ENCODE measurements around the gene HPS4.

HPS4 gene

DNA sequence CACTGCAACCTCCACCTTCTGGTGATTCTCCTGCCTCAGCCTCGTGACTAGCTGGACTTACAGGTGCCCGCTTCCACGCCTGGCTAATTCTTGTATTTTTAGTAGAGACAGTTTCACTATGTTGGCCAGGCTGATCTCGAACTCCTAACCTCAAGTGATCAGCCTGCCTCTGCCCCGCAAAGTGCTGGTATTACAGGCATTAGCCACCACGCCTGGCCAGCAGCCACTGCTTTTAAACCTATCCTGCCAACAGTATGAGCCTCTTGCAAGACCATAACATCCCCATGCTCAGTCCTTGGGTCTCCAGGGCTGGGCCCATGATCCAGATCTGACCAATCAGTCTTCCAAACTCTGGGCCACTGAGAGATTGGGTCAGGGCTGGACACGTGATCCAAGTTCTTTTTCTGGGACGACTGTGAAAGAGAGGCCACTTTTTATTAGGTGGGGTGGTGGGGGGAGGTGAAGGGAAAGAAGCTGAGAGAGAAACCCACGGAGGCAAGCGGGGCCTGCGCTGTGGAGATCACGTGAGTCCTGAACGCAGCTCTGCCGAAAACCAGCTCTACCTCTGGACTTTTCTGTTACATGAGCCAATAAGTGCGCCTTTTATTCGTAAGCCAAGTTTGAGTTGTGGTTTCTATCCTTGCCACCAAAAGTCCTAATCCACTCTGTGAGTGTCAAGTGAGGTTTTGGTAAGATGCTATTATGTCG, 36.6 kb downstream of the HPS4 start:
- Histone ChIP-seq H4K20me1 (ENCODE audit: control insufficient read depth, insufficient read depth, low read depth, low read length) (no peaks in the 10 kb centered on the region), H3K9me2 (replicated peaks; ENCODE audit: control insufficient read depth, low read length) (no peaks in the 10 kb centered on the region), H3K4me2 (ENCODE audit: low read length) (no peak overlapping the region), H3K4me3 (ENCODE audit: low read length) (no peak overlapping the region), H3K9me3 (ENCODE audit: control insufficient read depth, insufficient read depth, low read length) (no peaks in the 10 kb centered on the region), H3K36me3 (ENCODE audit: control insufficient read depth, low read length) (peaks cover 29% of the 10 kb centered on the region), H3K79me2 (ENCODE audit: control insufficient read depth, low read length) (no peaks in the 10 kb centered on the region), H3F3A (ENCODE audit: control insufficient read depth, insufficient read depth) (peaks cover 6% of the 10 kb centered on the region; the same call in 1 of the 2 replicates), H3K4me1 (ENCODE audit: control insufficient read depth, low read length) (no peaks in the 10 kb centered on the region), H3K27ac (ENCODE audit: low read depth, low read length) (no peak overlapping the region), H3K27me3 (ENCODE audit: control insufficient read depth, low read length) (no peaks in the 10 kb centered on the region)
- TF ChIP-seq, protein P1, sequence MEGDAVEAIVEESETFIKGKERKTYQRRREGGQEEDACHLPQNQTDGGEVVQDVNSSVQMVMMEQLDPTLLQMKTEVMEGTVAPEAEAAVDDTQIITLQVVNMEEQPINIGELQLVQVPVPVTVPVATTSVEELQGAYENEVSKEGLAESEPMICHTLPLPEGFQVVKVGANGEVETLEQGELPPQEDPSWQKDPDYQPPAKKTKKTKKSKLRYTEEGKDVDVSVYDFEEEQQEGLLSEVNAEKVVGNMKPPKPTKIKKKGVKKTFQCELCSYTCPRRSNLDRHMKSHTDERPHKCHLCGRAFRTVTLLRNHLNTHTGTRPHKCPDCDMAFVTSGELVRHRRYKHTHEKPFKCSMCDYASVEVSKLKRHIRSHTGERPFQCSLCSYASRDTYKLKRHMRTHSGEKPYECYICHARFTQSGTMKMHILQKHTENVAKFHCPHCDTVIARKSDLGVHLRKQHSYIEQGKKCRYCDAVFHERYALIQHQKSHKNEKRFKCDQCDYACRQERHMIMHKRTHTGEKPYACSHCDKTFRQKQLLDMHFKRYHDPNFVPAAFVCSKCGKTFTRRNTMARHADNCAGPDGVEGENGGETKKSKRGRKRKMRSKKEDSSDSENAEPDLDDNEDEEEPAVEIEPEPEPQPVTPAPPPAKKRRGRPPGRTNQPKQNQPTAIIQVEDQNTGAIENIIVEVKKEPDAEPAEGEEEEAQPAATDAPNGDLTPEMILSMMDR (IDR thresholded peaks at IDR 0.05; ENCODE audit: low read depth, low read length, poor library complexity, severe bottlenecking) = no peak
- no peak for TF ChIP-seq EZH2phosphoT487 (IDR thresholded peaks at IDR 0.05; ENCODE audit: borderline replicate concordance, low read length)

DNA sequence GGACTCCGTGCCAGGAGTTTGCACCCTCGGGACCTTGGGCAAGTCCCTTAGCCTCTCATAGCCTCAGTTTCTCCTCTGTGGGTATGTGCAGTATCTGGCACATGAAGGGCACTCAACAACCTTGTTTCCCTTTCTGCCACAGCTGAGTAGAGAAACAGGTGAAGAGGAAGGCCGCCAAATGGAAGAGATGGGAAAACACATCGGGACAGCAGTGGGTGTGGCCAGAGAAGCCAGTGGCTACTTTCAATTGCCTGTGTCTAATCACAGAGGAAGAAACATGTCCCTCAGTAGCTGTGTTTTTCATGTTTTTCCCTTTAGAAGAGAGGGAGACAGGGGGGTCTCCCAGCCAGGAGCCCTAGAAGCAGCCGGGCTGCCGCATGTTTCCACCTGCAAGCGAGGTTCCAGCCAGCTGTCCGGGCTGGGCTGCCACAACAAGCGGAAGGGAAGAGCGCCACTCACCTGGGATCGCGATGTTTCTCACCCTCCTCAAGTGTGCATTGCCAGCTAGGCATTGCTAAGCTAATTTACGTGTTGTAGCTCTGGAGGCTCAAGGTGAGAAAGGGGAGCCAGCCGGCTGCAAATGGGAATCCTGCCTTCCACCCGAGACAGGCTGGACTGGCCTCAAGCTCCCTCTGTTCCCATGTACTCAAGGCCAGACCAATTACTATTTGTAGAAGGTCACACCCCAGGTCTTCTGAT, 37.9 kb downstream of the HPS4 start:
- H3K4me3 ChIP-seq (ENCODE audit: low read length) = no peak overlapping the region
- H3K4me2 ChIP-seq (ENCODE audit: low read length) = no peak overlapping the region
- no peaks in the 10 kb centered on the region for H3K9me2 ChIP-seq (replicated peaks; ENCODE audit: control insufficient read depth, low read length)
- H3F3A ChIP-seq (ENCODE audit: control insufficient read depth, insufficient read depth) = peaks cover 6% of the 10 kb centered on the region; the same call in 1 of the 2 replicates
- no peak overlapping the region for H3K27ac ChIP-seq (ENCODE audit: low read depth, low read length)
- TF ChIP-seq, protein P1 (IDR thresholded peaks at IDR 0.05; ENCODE audit: low read depth, low read length, poor library complexity, severe bottlenecking) = no peak
- no peak for TF ChIP-seq EZH2phosphoT487 (IDR thresholded peaks at IDR 0.05; ENCODE audit: borderline replicate concordance, low read length)
- peaks cover 17% of the 10 kb centered on the region for H3K36me3 ChIP-seq (ENCODE audit: control insufficient read depth, low read length)
- H3K4me1 ChIP-seq (ENCODE audit: control insufficient read depth, low read length) = no peaks in the 10 kb centered on the region
- no peaks in the 10 kb centered on the region for H3K27me3 ChIP-seq (ENCODE audit: control insufficient read depth, low read length)
- H3K9me3 ChIP-seq (ENCODE audit: control insufficient read depth, insufficient read depth, low read length) = no peaks in the 10 kb centered on the region
- H3K79me2 ChIP-seq (ENCODE audit: control insufficient read depth, low read length) = peaks cover 5% of the 10 kb centered on the region
- H4K20me1 ChIP-seq (ENCODE audit: control insufficient read depth, insufficient read depth, low read depth, low read length) = no peaks in the 10 kb centered on the region

DNA sequence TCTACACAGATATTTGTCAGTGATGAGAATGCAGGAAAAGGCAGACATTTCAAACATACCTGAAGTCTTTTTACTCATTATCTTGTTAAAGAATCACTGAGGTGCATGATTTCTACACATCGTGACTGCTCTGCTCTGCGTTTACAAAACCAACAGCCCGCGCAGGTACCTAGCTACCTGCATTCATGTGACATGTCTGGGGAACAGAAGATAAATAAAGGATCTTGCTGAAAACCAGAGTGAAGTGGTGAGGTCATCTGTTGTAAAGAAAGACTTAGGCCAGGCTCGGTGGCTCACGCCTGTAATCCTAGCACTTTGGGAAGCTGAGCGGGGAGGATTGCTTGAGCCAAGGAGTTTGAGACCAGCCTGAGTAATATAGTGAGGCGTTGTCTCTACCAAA, 38.8 kb downstream of the HPS4 start:
- Histone ChIP-seq H3K4me3 (ENCODE audit: low read length) (no peak overlapping the region), H3F3A (ENCODE audit: control insufficient read depth, insufficient read depth) (peaks cover 6% of the 10 kb centered on the region; the same call in 1 of the 2 replicates), H3K9me3 (ENCODE audit: control insufficient read depth, insufficient read depth, low read length) (no peaks in the 10 kb centered on the region), H3K27ac (ENCODE audit: low read depth, low read length) (no peak overlapping the region), H3K27me3 (ENCODE audit: control insufficient read depth, low read length) (no peaks in the 10 kb centered on the region), H3K36me3 (ENCODE audit: control insufficient read depth, low read length) (peaks cover 8% of the 10 kb centered on the region), H3K4me2 (ENCODE audit: low read length) (no peak overlapping the region), H3K9me2 (replicated peaks; ENCODE audit: control insufficient read depth, low read length) (no peaks in the 10 kb centered on the region), H3K4me1 (ENCODE audit: control insufficient read depth, low read length) (no peaks in the 10 kb centered on the region), H3K79me2 (ENCODE audit: control insufficient read depth, low read length) (peaks cover 11% of the 10 kb centered on the region), H4K20me1 (ENCODE audit: control insufficient read depth, insufficient read depth, low read depth, low read length) (no peaks in the 10 kb centered on the region)
- TF ChIP-seq EZH2phosphoT487 (IDR thresholded peaks at IDR 0.05; ENCODE audit: borderline replicate concordance, low read length) = no peak
- TF ChIP-seq, protein P1 (IDR thresholded peaks at IDR 0.05; ENCODE audit: low read depth, low read length, poor library complexity, severe bottlenecking) = no peak
